ENCODE data around the gene LAMA3. TPM values are rescaled to one million over a fixed set of nuclear protein-coding genes. Genes with fewer than 3 reads are reported as not detected.

Gene LAMA3
- total RNA-seq, 2 experiments from 2014 or later = 0.07 TPM; not detected in 1

DNA sequence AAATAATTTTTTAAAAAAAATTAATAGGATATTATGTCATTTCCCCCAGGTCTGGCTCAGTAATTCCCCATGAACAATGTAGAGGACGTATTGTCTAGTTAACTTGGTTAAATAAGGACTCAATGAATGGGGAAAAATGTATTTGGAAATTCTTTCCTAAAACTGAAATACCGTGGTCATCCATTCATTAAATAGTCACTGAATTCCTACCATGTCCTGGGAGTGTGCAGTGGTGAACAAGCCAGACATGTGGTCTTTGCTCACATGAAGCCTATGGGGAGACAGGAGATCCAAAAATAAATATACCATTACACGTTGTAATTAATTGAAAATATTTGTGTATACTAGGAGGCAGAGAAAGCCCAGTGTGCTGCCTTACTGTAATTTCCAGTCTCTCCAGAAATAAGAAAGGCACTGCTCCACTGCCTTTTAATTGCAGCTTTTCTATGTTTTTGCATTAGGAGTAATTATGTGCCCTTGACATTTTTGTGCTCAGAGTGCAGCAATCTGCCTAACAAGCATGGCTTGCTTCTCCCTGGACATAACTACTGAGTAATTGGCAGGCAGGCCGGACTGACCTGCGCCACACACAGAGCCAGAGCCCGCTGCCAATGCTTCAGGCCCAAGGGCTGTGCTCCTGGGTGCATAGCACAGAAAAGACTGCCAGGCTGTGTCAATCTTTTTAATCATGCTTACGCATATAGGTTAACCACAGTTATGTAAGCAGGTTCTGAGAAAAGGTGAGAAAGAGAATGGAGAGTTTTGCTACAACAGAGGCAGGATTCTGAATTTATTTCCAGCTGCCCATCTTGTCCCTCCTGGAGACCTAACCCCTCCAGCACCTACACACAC lies 303.1 kb downstream of the LAMA3 start:
- H3K36me3 Mint-ChIP-seq = peaks cover 1% of the 10 kb centered on the region
- DNase-seq = peak; percentile 62
- POLR2A ChIA-PET = no interaction called here
- H3K27me3 Mint-ChIP-seq = no peaks in the 10 kb centered on the region
- intact Hi-C loops (cut with micrococcal nuclease) = loop anchor here (1.0 to 5.0 kb wide), 4 partner anchors 20 to 420 kb away; no protein-coding TSS in a partner anchor
- H3K9me3 Mint-ChIP-seq = no peaks in the 10 kb centered on the region
- H3K27ac Mint-ChIP-seq = peak overlapping the region; percentile 79
- CTCF ChIA-PET = interaction anchor here (1.1 to 2.1 kb wide), 2 partner anchors 22 to 73 kb away, joined by 3 to 5 read pairs; partner anchors contain the start of gene TTC39C
- peaks cover 74% of the 10 kb centered on the region for H3K4me1 Mint-ChIP-seq (ENCODE audit: low read depth)
- peak overlapping the region; percentile 65 for H3K4me3 Mint-ChIP-seq

DNA sequence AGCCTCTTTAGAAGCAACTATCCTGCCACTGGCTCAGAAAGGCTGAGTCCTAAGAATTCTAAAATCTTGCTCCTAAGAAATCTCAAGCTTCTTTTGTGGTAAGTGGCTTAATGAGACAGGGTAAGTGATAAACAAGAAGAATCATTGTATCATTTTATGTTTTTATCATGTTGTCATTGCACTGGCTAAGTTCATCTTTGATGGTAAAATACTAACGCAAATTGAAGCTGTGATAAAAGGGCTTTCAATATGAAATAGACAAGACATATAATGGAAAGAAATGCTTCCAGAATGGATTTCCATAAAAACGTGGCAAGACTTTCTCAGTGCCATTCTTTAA lies 303.7 kb downstream of the LAMA3 start:
- DNase-seq = no peak
- Mint-ChIP-seq H3K27me3 (no peaks in the 10 kb centered on the region), H3K9me3 (no peaks in the 10 kb centered on the region), H3K4me3 (peak overlapping the region; percentile 65), H3K4me1 (ENCODE audit: low read depth) (peaks cover 74% of the 10 kb centered on the region), H3K36me3 (peaks cover 1% of the 10 kb centered on the region), H3K27ac (peak overlapping the region; percentile 79)
- ChIA-PET CTCF (interaction anchor here (2.1 kb wide), 1 partner anchor 22 kb away, joined by 5 read pairs; the partner anchor contains the start of gene TTC39C), POLR2A (interaction anchor here (0.6 kb wide), 1 partner anchor 63 kb away, joined by 3 read pairs; no protein-coding TSS in a partner anchor)
- intact Hi-C loops (cut with micrococcal nuclease) = loop anchor here (1.0 to 5.0 kb wide), 4 partner anchors 21 to 419 kb away; no protein-coding TSS in a partner anchor

DNA sequence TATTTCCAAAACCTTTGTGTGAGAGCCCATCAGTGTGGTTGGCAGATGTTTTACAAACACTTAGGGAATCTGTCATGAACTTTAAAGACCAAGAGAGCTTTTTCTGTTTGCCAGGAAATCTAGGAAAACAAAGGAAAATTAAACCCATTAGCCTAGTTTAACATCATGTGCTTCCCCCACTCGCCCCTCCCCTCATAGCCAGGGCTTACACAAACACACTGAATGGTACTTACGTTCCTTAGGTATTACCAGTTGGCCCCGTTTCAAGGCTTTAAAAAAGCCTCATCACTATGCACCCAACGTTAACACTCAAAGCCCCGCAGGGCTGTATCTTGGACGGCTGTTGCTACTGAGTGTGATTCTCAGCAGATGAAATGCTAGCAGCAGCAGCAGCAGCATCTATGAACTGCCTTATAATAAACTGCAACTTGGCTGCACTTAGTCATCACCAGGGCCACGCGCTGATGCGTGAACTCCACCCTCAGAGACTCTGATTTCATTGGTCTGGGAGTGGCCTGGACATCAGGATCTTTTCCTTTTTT lies 305.2 kb downstream of the LAMA3 start:
- no peaks in the 10 kb centered on the region for H3K36me3 Mint-ChIP-seq
- H3K4me3 Mint-ChIP-seq = peak overlapping the region; percentile 76
- DNase-seq = peak; percentile 64
- intact Hi-C loops (cut with micrococcal nuclease) = loop anchor here (5.0 kb wide), 1 partner anchor 418 kb away; no protein-coding TSS in a partner anchor
- no peaks in the 10 kb centered on the region for H3K9me3 Mint-ChIP-seq
- CTCF ChIA-PET = interaction anchor here (0.6 to 2.1 kb wide), 2 partner anchors 20 to 36 kb away, joined by 3 to 5 read pairs; partner anchors contain the start of gene TTC39C
- POLR2A ChIA-PET = interaction anchor here (0.6 kb wide), 1 partner anchor 504 kb away, joined by 3 read pairs; no protein-coding TSS in a partner anchor
- peaks cover 73% of the 10 kb centered on the region for H3K4me1 Mint-ChIP-seq (ENCODE audit: low read depth)
- H3K27ac Mint-ChIP-seq = peak overlapping the region; percentile 86
- no peaks in the 10 kb centered on the region for H3K27me3 Mint-ChIP-seq

- Mint-ChIP-seq H3K36me3 (no peaks in the 10 kb centered on the region), H3K9me3 (no peaks in the 10 kb centered on the region), H3K4me1 (ENCODE audit: low read depth) (peaks cover 72% of the 10 kb centered on the region), H3K27ac (no peak overlapping the region), H3K4me3 (peak overlapping the region; percentile 25), H3K27me3 (no peaks in the 10 kb centered on the region)
- intact Hi-C loops (cut with micrococcal nuclease) = no loop called here
- ChIA-PET CTCF (interaction anchor here (0.6 kb wide), 1 partner anchor 175 kb away, joined by 3 read pairs; no protein-coding TSS in a partner anchor), POLR2A (interaction anchor here (0.6 kb wide), 1 partner anchor 504 kb away, joined by 3 read pairs; no protein-coding TSS in a partner anchor)
- no peak for DNase-seq
These were observed 305.9 kb downstream of the LAMA3 start for GRCh38 chr18:23995180-23995579.

- Mint-ChIP-seq H3K9me3 (no peaks in the 10 kb centered on the region), H3K27ac (no peak overlapping the region), H3K4me3 (peak overlapping the region; percentile 13), H3K4me1 (ENCODE audit: low read depth) (peaks cover 73% of the 10 kb centered on the region), H3K27me3 (no peaks in the 10 kb centered on the region), H3K36me3 (no peaks in the 10 kb centered on the region)
- POLR2A ChIA-PET = interaction anchor here (0.6 kb wide), 1 partner anchor 429 kb away, joined by 3 read pairs; no protein-coding TSS in a partner anchor
- intact Hi-C loops (cut with micrococcal nuclease) = no loop called here
- DNase-seq = no peak
- CTCF ChIA-PET = interaction anchor here (0.5 to 1.6 kb wide), 3 partner anchors 17 to 104 kb away, joined by 3 to 5 read pairs (median 3); partner anchors contain the start of gene TTC39C
These were observed 308.8 kb downstream of the LAMA3 start for GRCh38 chr18:23998018-23998417.

- peaks cover 76% of the 10 kb centered on the region for H3K4me1 Mint-ChIP-seq (ENCODE audit: low read depth)
- H3K36me3 Mint-ChIP-seq = no peaks in the 10 kb centered on the region
- CTCF ChIA-PET = interaction anchor here (0.9 to 1.6 kb wide), 5 partner anchors 9 to 80 kb away, joined by 3 to 5 read pairs (median 3); partner anchors contain the start of gene TTC39C
- intact Hi-C loops (cut with micrococcal nuclease) = no loop called here
- peak overlapping the region; percentile 44 for H3K4me3 Mint-ChIP-seq
- no peaks in the 10 kb centered on the region for H3K9me3 Mint-ChIP-seq
- POLR2A ChIA-PET = interaction anchor here (1.5 kb wide), 1 partner anchor 16 kb away, joined by 8 read pairs; the partner anchor contains the start of gene TTC39C
- H3K27me3 Mint-ChIP-seq = no peaks in the 10 kb centered on the region
- H3K27ac Mint-ChIP-seq = peak overlapping the region; percentile 32
- DNase-seq = no peak
These were observed 309.6 kb downstream of the LAMA3 start for GRCh38 chr18:23998820-23999219.

GRCh38 chr18:24000613-24001490 lies 311.6 kb downstream of the LAMA3 start:
- CTCF ChIA-PET = interaction anchor here (1.1 to 1.5 kb wide), 3 partner anchors 10 to 82 kb away, joined by 3 to 4 read pairs (median 3); no protein-coding TSS in a partner anchor
- Mint-ChIP-seq H3K4me1 (ENCODE audit: low read depth) (peaks cover 74% of the 10 kb centered on the region), H3K27ac (peak overlapping the region; percentile 70), H3K4me3 (peak overlapping the region; percentile 51), H3K27me3 (no peaks in the 10 kb centered on the region), H3K9me3 (no peaks in the 10 kb centered on the region), H3K36me3 (no peaks in the 10 kb centered on the region)
- POLR2A ChIA-PET = no interaction called here
- peak; percentile 55 for DNase-seq
- intact Hi-C loops (cut with micrococcal nuclease) = no loop called here

- no peaks in the 10 kb centered on the region for H3K27me3 Mint-ChIP-seq
- H3K36me3 Mint-ChIP-seq = no peaks in the 10 kb centered on the region
- no peak overlapping the region for H3K4me3 Mint-ChIP-seq
- no peak overlapping the region for H3K27ac Mint-ChIP-seq
- H3K9me3 Mint-ChIP-seq = no peaks in the 10 kb centered on the region
- H3K4me1 Mint-ChIP-seq (ENCODE audit: low read depth) = peaks cover 77% of the 10 kb centered on the region
- intact Hi-C loops (cut with micrococcal nuclease) = loop anchor here (2.0 kb wide), 1 partner anchor 38 kb away; no protein-coding TSS in a partner anchor
- ChIA-PET POLR2A (no interaction called here), CTCF (no interaction called here)
- no peak for DNase-seq
These were observed 313.2 kb downstream of the LAMA3 start for GRCh38 chr18:24002479-24002878.

GRCh38 chr18:24003288-24003687 lies 314.0 kb downstream of the LAMA3 start:
- Mint-ChIP-seq H3K36me3 (no peaks in the 10 kb centered on the region), H3K9me3 (no peaks in the 10 kb centered on the region), H3K27me3 (no peaks in the 10 kb centered on the region), H3K27ac (no peak overlapping the region), H3K4me1 (ENCODE audit: low read depth) (peaks cover 78% of the 10 kb centered on the region), H3K4me3 (no peak overlapping the region)
- ChIA-PET CTCF (no interaction called here), POLR2A (no interaction called here)
- DNase-seq = no peak
- intact Hi-C loops (cut with micrococcal nuclease) = loop anchor here (2.0 kb wide), 1 partner anchor 38 kb away; no protein-coding TSS in a partner anchor

- intact Hi-C loops (cut with micrococcal nuclease) = loop anchor here (1.0 to 2.0 kb wide), 2 partner anchors 14 to 39 kb away; no protein-coding TSS in a partner anchor
- Mint-ChIP-seq H3K36me3 (no peaks in the 10 kb centered on the region), H3K9me3 (no peaks in the 10 kb centered on the region), H3K27me3 (no peaks in the 10 kb centered on the region), H3K4me3 (no peak overlapping the region), H3K4me1 (ENCODE audit: low read depth) (peaks cover 80% of the 10 kb centered on the region), H3K27ac (no peak overlapping the region)
- DNase-seq = no peak
- ChIA-PET CTCF (no interaction called here), POLR2A (no interaction called here)
These were observed 314.8 kb downstream of the LAMA3 start for GRCh38 chr18:24003903-24004640.
